NCI-H345 treated with DMSO at 0.1 percent for 48 hours (cell line): ENCODE data around the gene ARID3A.
A peak's percentile ranks its signal among the peaks of the same experiment; 100 is the strongest.

Experiments
- DNase-seq: peaks from one replicate; lab custom pipeline; 2025; ENCODE audit not compliant: unreplicated experiment; lab: John Stamatoyannopoulos, UW

The ARID3A gene

DNA sequence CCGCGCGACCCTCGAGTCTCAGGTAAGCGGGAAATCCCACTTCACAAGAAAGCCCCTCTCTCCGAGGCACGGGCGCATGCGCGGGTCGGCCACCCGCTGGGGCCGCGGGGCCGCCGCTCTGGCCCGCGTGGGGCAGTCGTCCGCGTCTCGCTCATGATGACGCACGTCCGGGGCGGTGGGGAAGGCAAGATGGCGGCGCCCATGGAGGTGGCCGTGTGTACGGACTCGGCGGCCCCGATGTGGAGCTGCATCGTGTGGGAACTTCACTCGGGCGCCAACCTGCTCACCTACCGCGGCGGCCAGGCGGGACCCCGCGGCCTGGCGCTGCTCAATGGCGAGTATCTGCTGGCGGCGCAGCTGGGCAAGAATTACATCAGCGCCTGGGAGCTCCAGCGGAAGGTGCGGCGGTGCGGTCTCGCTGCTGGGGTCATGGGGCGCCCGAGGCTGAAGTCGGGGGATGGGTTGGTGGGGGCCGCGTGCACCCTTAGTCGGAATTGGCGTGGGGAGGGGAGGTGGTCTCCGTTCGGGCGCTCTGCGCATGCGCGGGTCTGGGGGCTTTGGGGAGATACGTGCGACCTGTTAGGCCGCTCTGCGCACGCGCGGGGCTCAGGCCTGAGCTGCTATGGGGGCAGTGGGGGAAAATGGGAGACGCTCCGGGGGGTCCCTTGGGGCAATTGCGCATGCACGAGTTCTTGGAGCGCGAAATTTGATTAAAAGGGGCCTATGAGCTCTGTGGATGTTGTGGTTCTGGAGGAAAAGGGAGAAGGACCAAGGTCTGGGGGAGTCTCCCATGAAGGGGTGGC is 58.5 kb downstream of the ARID3A start, which contains the start of gene WDR18:
WDR18 (plus strand) TSS at position 181 of the 803 bp plus-strand sequence; CDS start at position 190, 9 bp downstream.
- peak; percentile 84 for DNase-seq

DNA sequence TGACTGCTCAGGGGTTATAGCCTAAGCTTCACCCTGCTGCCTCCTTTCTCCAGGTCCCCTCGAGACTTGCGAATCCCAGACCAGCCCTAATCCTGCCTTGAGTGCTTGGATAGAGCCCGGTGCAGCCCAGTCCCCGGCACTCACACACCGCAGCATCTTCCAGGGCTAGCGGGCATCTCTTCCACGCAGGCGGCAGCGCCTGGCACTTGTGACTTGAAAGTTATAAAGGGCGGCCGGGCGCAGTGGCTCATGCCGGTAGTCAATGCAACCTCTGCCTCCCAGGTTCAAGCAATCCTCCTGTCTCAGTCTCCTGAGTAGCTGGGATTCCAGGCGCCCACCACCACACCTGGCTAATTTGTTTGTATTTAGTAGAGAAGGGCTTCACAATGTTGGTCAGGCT is 60.2 kb downstream of the ARID3A start:
- no peak for DNase-seq

GRCh38 chr19:988081-988480 is 62.2 kb downstream of the ARID3A start:
- DNase-seq, result no peak

DNA sequence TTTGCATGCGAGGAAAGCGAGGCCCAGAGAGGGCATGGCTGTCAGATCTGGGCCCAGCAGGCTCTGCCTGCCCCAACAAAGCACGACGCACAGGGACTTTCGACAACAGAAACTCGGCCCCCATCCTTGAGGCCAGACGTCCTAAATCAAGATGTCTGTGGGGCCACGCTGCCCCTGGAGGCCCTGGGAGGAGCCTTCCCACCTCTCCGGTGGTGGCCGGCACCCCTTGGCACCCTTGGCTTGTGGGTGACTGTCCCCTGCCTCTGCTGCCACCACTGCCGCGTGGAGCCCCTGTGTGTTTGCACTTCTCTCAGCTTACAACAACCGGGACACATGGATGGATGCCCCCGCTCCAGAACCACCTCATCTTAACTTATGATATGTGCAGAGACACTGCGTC is 62.7 kb downstream of the ARID3A start:
- no peak for DNase-seq

DNA sequence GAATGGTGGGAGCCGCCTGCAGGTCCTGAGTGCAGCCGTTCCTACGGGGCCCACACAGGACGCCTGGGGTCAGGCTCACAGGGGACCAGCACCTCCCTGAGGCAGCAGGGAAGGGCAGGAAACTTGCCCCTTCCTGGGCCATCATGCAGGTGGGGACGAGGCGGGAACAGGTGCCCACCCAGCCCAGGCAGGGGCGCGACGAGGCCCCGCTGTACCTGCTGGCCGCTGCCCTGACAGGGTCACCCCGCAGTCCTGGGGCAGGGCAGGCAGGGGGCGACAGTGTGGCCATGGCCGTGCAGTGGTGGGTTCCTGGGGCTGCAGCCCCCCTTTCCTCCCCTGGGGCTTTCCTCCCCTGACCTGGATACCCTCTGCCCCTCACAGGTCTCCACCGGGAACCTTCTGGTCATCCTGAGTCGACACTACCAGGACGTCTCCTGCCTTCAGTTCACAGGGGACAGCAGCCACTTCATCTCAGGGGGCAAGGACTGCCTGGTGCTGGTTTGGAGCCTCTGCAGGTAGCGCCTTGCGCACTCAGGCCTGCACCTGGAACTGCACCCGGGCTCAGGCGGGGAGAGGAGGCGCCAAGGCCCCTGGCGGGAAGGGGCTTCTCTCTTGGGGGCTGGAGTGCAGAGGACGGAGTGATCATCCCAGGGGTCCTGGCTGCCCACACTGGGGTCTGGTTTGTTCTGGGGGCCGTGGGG is 63.7 kb downstream of the ARID3A start:
- DNase-seq, result no peak

DNA sequence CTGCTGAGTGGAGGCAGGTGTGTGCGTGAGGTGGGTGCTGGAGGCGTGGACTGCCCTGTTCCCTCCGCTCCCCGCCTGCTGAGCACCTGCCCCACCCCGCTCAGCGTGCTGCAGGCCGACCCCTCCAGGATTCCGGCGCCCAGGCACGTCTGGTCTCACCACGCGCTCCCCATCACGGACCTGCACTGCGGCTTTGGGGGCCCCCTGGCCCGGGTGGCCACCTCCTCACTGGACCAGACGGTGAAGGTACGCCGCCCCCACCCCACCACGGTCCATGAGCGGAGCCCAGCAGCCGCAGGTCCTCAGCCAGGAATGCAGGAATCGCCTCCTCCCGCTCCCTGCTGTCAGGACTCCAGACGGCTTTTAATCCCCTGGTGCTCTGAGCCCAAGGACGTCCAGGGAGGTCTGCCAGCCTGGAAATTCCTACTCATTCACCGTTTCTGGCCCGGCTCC is 64.3 kb downstream of the ARID3A start:
- no peak for DNase-seq

GRCh38 chr19:990746-991145 is 64.9 kb downstream of the ARID3A start:
- DNase-seq, result no peak

DNA sequence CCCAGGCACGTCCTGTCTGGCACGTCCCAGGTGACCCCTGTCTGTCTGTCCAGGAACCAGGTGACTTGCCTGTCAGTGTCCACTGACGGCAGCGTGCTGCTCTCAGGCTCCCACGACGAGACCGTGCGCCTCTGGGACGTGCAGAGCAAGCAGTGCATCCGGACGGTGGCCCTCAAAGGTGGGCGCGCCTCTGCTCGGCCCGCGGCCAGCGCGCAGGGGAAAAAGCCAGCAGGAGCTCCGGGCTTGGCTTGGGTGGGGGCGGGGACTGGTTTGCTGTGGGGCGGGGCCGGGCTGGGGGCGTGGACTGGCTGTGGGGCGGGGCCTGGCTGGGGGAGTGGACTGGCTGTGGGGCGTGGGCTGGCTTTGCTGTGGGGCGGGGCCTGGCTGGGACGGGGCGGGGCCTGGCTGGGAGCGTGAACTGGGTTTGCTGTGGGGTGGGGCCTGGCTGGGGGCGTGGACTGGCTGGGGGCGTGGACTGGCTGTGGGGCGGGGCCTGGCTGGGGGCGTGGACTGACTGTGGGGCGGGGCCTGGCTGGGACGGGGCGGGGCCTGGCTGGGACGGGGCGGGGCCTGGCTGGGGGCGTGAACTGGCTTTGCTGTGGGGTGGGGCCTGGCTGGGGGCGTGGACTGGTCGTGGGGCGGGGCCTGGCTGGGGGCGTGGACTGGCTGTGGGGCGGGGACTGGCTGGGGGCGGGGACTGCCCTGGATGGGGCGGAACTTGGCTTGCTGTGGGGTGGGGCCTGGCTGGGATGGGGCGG is 65.5 kb downstream of the ARID3A start:
- DNase-seq, result no peak

GRCh38 chr19:991932-992669 is 66.3 kb downstream of the ARID3A start:
- no peak for DNase-seq

DNA sequence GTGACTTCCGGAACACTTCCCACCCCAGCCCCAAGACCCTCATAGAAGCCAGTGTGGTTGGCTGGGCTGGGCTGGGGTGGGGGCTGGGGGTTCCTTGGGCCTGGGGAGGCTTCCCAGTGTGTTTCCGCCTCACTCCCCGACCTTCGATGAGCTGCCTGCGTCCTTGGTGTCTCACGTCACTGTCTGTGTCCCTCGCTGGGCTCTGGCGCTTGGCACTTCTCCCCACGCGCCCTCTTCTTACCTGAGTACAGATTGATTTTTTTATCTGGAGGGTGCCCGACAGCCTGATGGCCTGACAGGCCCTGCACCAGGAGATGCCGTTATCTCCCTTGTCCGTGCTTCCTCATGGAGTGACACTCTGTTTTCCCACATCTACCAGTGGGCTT is 66.8 kb downstream of the ARID3A start:
- no peak for DNase-seq

GRCh38 chr19:993361-993830 is 67.6 kb downstream of the ARID3A start:
- no peak for DNase-seq

- DNase-seq, result no peak
Measured at GRCh38 chr19:993831-994393, 68.1 kb downstream of the ARID3A start.

- DNase-seq, result no peak
Measured at GRCh38 chr19:994516-994915, 68.7 kb downstream of the ARID3A start.

- no peak for DNase-seq
Measured at GRCh38 chr19:995051-995827, 69.4 kb downstream of the ARID3A start.

GRCh38 chr19:996051-996838 is 70.4 kb downstream of the ARID3A start:
- DNase-seq, result no peak

DNA sequence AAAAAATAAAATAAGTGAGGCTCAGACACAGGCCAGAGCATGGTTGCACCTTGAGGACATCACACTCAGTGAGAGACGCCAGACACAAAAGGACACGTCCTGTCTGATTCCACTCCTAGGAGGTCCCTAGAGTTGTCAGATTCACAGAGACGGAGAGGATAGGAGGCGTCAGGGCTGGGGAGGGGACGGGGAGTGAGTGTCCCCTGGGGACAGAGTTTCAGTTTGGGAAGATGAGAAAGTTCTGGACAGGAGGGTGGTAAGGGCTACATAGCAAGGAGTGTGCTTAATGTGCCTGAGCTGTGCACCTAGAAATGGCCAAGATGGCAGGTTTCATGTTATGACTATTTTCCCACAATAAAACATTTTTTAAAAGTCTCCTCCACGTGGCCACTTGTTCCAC is 72.2 kb downstream of the ARID3A start:
- no peak for DNase-seq

DNA sequence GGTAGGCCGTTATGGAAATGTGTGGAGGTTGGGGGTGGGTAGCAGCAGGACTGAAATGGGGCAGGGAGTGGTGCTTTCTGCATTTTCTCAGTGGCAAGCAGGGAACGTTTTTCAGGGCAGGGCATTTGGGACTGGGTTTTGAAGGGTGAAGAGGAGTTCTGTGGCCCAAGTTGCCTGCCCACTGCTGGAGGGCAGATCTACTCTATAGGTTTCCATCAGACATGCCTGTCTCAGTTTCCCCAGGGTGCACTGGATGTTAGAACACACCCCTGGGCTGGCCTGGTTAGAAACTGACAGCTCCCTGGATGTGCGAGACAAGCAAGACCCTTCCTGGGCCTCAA is 73.5 kb downstream of the ARID3A start:
- DNase-seq, result no peak

DNA sequence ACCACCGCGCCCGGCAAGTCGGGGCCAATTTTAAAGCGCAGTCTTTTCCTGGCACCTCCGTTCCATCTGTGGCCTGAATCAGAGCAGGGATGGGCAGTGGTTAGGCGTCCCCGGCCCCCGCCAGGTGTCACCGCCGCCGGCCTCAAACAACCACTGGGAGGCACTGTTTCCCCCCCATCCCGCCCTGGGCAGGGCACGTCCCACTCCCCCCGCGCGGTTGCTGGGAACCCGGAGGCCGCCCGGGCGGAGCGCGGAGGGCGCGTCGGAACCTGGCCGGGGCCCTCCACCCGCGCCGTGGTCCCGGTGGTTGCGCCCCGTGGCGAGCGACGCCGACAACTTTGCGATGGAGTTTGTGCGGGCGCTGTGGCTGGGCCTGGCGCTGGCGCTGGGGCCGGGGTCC is 74.3 kb downstream of the ARID3A start, which contains the start of gene GRIN3B:
GRIN3B (plus strand) TSS at position 325 of the 400 bp plus-strand sequence; CDS start at position 344, 19 bp downstream.
- DNase-seq, result no peak
